Neutrophil (primary cell): ENCODE measurements around the gene HOXD13.

Experiments used
- H3K27ac ChIP-seq: fragments of 200-600 bp; sonication (generic); 2 replicates; pipeline ENCODE4 v1.5.1; 2016; ENCODE audit warnings: mild to moderate bottlenecking, moderate library complexity
- H3K27me3 ChIP-seq: fragments of 200-600 bp; sonication (generic); 2 replicates; pipeline ENCODE4 v1.6.0; 2016; ENCODE audit warnings: mild to moderate bottlenecking
- H3K36me3 ChIP-seq: fragments of 200-600 bp; sonication (generic); 2 replicates; pipeline ENCODE4 v1.5.1; 2017
- H3K4me1 ChIP-seq, 2 experiments: fragments of 200-600 bp in 1 of 2; sonication (generic) in 1 of 2; 1 replicate in 1 of 2; 2 replicates in 1 of 2; pipeline versions ENCODE4 v1.5.1 to v1.6.1; 2013 to 2016; ENCODE audit warnings: low read depth in 1 of 2, low read length in 1 of 2, mild to moderate bottlenecking in 1 of 2, moderate library complexity in 1 of 2; ENCODE audit not compliant: control insufficient read depth in 1 of 2, insufficient read depth in 1 of 2
- H3K4me3 ChIP-seq, 2 experiments: fragments of 200-600 bp in 1 of 2; sonication (generic) in 1 of 2; 1 replicate in 1 of 2; 2 replicates in 1 of 2; pipeline ENCODE4 v1.5.1; 2013 to 2016; ENCODE audit warnings: low read depth in 1 of 2, low read length in 1 of 2, mild to moderate bottlenecking in 1 of 2, moderate library complexity in 1 of 2
- H3K9me3 ChIP-seq: fragments of 200-600 bp; sonication (generic); 2 replicates; pipeline ENCODE4 v1.5.1; 2016
- TF ChIP-seq, protein P1 (sequence below): fragments of 200-600 bp; sonication (generic); IDR thresholded peaks from 2 replicates; pipeline ENCODE4 v1.5.1; 2016; ENCODE audit warnings: antibody characterized with exemption

Gene HOXD13

DNA sequence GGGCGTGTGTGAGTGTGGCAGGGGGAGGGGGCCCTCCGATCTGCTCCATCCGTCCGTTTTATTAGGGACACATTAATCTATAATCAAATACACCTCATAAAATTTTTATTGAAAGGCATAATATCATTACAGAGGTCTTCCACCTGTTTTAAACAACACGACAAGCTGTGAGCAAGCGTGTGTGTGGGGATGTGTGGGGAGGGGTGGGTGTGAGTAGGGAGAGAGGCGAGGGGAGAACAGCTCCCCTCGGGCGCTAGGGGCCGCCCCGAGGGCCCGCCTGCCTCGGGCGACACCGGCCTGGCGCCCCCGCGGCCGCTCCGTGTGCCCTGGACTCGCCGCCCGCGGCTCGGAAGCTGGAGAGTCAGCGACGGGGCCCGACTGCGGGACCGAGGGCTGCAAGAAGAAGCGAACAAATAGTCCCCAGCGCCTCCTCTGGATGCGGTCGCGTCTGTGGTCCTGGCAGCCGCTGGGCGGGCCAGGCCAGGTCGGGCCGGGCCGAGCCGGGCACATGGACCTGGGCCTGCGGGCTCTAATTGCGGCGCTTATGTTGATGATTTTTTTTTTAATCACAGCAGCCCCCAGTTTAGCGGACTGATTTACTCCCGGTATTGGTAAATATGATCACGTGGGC is 29.6 kb downstream of the HOXD13 start:
- no peak overlapping the region for H3K27ac ChIP-seq
- H3K4me1 ChIP-seq, result peaks cover 3 to 18% of the 10 kb centered on the region in 2 experiments
- H3K36me3 ChIP-seq, result no peaks in the 10 kb centered on the region
- TF ChIP-seq, protein P1, sequence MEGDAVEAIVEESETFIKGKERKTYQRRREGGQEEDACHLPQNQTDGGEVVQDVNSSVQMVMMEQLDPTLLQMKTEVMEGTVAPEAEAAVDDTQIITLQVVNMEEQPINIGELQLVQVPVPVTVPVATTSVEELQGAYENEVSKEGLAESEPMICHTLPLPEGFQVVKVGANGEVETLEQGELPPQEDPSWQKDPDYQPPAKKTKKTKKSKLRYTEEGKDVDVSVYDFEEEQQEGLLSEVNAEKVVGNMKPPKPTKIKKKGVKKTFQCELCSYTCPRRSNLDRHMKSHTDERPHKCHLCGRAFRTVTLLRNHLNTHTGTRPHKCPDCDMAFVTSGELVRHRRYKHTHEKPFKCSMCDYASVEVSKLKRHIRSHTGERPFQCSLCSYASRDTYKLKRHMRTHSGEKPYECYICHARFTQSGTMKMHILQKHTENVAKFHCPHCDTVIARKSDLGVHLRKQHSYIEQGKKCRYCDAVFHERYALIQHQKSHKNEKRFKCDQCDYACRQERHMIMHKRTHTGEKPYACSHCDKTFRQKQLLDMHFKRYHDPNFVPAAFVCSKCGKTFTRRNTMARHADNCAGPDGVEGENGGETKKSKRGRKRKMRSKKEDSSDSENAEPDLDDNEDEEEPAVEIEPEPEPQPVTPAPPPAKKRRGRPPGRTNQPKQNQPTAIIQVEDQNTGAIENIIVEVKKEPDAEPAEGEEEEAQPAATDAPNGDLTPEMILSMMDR, result no peak
- H3K4me3 ChIP-seq, result peak overlapping the region; percentile 27 to 34
- H3K27me3 ChIP-seq, result peaks cover 100% of the 10 kb centered on the region
- H3K9me3 ChIP-seq, result no peaks in the 10 kb centered on the region

DNA sequence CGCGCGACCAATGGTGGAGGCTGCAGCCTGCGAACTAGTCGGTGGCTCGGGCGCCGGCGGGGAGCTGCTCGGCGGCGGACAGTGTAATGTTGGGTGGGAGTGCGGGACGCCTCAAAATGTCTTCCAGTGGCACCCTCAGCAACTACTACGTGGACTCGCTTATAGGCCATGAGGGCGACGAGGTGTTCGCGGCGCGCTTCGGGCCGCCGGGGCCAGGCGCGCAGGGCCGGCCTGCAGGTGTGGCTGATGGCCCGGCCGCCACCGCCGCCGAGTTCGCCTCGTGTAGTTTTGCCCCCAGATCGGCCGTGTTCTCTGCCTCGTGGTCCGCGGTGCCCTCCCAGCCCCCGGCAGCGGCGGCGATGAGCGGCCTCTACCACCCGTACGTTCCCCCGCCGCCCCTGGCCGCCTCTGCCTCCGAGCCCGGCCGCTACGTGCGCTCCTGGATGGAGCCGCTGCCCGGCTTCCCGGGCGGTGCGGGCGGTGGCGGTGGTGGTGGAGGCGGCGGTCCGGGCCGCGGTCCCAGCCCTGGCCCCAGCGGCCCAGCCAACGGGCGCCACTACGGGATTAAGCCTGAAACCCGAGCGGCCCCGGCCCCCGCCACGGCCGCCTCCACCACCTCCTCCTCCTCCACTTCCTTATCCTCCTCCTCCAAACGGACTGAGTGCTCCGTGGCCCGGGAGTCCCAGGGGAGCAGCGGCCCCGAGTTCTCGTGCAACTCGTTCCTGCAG is 30.3 kb downstream of the HOXD13 start, which contains the start of gene HOXD9:
HOXD9 (plus strand) TSS at position 37 of the 728 bp plus-strand sequence; CDS start at position 87, 50 bp downstream.
- Histone ChIP-seq H3K27me3 (peaks cover 100% of the 10 kb centered on the region), H3K4me1 (peaks cover 3 to 18% of the 10 kb centered on the region in 2 experiments), H3K4me3 (peak within 1 kb of the TSS; percentile 27 to 34), H3K9me3 (no peaks in the 10 kb centered on the region), H3K36me3 (no peaks in the 10 kb centered on the region), H3K27ac (no peak within 1 kb of the TSS)
- TF ChIP-seq, protein P1, result no peak

DNA sequence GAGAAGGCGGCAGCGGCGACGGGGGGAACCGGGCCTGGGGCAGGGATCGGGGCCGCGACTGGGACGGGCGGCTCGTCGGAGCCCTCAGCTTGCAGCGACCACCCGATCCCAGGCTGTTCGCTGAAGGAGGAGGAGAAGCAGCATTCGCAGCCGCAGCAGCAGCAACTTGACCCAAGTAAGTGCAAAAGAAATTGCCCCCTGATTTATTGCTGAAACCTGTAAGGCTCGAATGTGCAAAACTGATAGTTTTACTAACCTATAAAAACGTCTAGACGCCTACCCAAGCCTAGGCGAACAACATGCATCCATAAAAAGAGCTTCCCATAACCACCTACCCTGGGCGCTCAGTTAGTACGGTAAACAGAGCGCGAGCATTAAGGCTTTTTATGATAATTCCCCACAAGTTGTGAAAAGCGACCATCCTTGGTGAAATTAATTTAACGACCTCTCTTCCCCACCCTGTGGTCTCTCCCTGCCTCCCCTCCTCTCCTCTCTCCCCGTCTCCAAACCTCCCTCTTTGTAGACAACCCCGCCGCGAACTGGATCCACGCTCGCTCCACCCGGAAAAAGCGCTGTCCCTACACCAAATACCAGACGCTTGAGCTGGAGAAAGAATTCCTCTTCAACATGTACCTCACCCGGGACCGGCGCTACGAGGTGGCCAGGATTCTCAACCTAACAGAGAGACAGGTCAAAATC is 31.0 kb downstream of the HOXD13 start:
- TF ChIP-seq, protein P1, result no peak
- peaks cover 6 to 18% of the 10 kb centered on the region in 2 experiments for H3K4me1 ChIP-seq
- H3K4me3 ChIP-seq, result no peak overlapping the region
- H3K36me3 ChIP-seq, result no peaks in the 10 kb centered on the region
- H3K27me3 ChIP-seq, result peaks cover 100% of the 10 kb centered on the region
- no peaks in the 10 kb centered on the region for H3K9me3 ChIP-seq
- H3K27ac ChIP-seq, result no peak overlapping the region

DNA sequence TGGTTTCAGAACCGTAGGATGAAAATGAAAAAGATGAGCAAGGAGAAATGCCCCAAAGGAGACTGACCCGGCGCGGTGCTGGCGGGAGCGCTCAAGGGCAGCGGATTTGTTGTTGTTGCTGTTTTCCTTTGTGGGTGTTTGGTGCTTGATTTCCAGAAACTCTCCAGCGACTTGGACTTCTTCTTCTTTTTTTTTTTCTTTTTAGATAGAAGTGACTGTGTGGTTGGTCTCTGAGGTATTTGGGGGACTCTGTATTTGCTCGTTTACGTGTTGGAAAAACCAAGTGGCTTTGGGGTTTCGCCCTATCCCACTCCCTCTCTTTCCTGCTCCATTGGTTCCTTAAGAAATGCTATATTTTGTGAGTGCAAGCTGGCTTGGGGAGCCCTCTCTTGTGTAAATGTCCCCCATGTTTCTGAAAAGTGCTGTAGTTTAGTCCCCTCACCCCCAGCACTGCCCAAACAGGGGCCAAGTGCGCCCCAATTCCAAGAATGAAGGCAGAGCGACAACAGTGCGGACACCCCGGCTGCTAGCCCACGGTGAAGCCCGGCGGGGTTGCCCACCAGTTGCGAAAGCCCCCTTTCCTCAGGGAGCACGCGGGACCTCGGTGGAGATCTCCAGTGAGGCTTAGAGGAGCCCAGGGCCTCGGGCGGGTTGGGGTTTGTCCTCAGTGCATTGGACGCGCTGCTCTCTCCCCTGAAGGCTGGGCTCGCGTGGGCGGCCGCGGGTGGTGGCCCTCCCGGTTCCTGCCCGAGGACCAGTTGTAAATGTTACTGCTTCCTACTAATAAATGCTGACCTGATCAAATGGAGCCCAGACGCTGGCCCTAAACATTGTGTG is 31.8 kb downstream of the HOXD13 start:
- Histone ChIP-seq H3K9me3 (no peaks in the 10 kb centered on the region), H3K4me1 (peaks cover 10 to 23% of the 10 kb centered on the region in 2 experiments), H3K4me3 (no peak overlapping the region), H3K27me3 (peaks cover 100% of the 10 kb centered on the region), H3K27ac (no peak overlapping the region), H3K36me3 (no peaks in the 10 kb centered on the region)
- TF ChIP-seq, protein P1, result no peak
